HG02642 (cell line): Measurements from ENCODE around the gene SLK.
A peak's percentile ranks its signal among the peaks of the same experiment; 100 is the strongest.

ENCODE experiments used
- ATAC-seq: cut with Tn5 transposase; IDR thresholded peaks from one replicate; pipeline ENCODE4 v1.9.1; 2021; ENCODE audit warnings: mild to moderate bottlenecking; ENCODE audit not compliant: unreplicated experiment, poor library complexity

SLK gene

GRCh38 chr10:103939522-103939921 is 27.4 kb upstream of the SLK start:
- ATAC-seq, result no peak

- no peak for ATAC-seq
Measured at GRCh38 chr10:103941801-103942200, 25.1 kb upstream of the SLK start.

GRCh38 chr10:103942866-103943265 is 24.1 kb upstream of the SLK start:
- no peak for ATAC-seq

- no peak for ATAC-seq
Measured at GRCh38 chr10:103947799-103948516, 19.0 kb upstream of the SLK start.

GRCh38 chr10:103949728-103950127 is 17.2 kb upstream of the SLK start:
- no peak for ATAC-seq

- ATAC-seq, result no peak
Measured at GRCh38 chr10:103951183-103951582, 15.8 kb upstream of the SLK start.

GRCh38 chr10:103951942-103952341 is 15.0 kb upstream of the SLK start:
- ATAC-seq, result no peak

- ATAC-seq, result no peak
Measured at GRCh38 chr10:103954543-103954942, 12.4 kb upstream of the SLK start.

GRCh38 chr10:103958996-103959395 is 7.9 kb upstream of the SLK start:
- ATAC-seq, result no peak

GRCh38 chr10:103960103-103960502 is 6.8 kb upstream of the SLK start:
- ATAC-seq, result no peak

- ATAC-seq, result peak; percentile 60
Measured at GRCh38 chr10:103967448-103968071, 620 bp downstream of the SLK start.

GRCh38 chr10:103968441-103969391 is 1.8 kb downstream of the SLK start:
- ATAC-seq, result no peak

- ATAC-seq, result no peak
Measured at GRCh38 chr10:103969436-103969835, 2.5 kb downstream of the SLK start.

- no peak for ATAC-seq
Measured at GRCh38 chr10:103969857-103970627, 3.1 kb downstream of the SLK start.

- no peak for ATAC-seq
Measured at GRCh38 chr10:103975169-103975568, 8.2 kb downstream of the SLK start.

GRCh38 chr10:103977204-103977603 is 10.3 kb downstream of the SLK start:
- no peak for ATAC-seq

- ATAC-seq, result no peak
Measured at GRCh38 chr10:103979530-103979929, 12.6 kb downstream of the SLK start.

- no peak for ATAC-seq
Measured at GRCh38 chr10:103980288-103980906, 13.5 kb downstream of the SLK start.

- no peak for ATAC-seq
Measured at GRCh38 chr10:103982639-103983038, 15.7 kb downstream of the SLK start.

GRCh38 chr10:103983367-103983911 is 16.5 kb downstream of the SLK start:
- peak; percentile 78 for ATAC-seq
